HepG2 (cell line): ENCODE results near the gene ST6GALNAC4. TPM values are rescaled to one million over a fixed set of nuclear protein-coding genes. Genes with fewer than 3 reads are reported as not detected.
A peak's percentile ranks its signal among the peaks of the same experiment; 100 is the strongest.

Experiments
- HNF1A ChIP-seq, 2 experiments: sonication (generic) in 1 of 2; formaldehyde crosslinking in 1 of 2; IDR thresholded peaks; 2 replicates each; pipeline versions ENCODE4 v1.4.0 to v1.6.1; 2016 to 2020; ENCODE audit warnings: borderline replicate concordance in 1 of 2, low read depth in 1 of 2, mild to moderate bottlenecking in 1 of 2, missing genetic modification reagents in 1 of 2
- HNRNPK ChIP-seq: fragments of 200-400 bp; formaldehyde crosslinking; IDR thresholded peaks from 2 replicates; pipeline ENCODE4 v1.6.1; 2018; ENCODE audit warnings: low read length, low read depth, moderate library complexity, mild to moderate bottlenecking; ENCODE audit not compliant: poor library complexity, severe bottlenecking
- MYC ChIP-seq: sonication (generic); formaldehyde crosslinking; IDR thresholded peaks from 2 replicates; pipeline ENCODE4 v1.9.0; 2021; ENCODE audit warnings: missing genetic modification reagents, borderline replicate concordance
- SAP130 ChIP-seq: IDR thresholded peaks from 2 replicates; pipeline ENCODE4 v1.6.1; 2016; ENCODE audit warnings: low read depth
- U2AF1 ChIP-seq: fragments of 200-400 bp; formaldehyde crosslinking; optimal IDR thresholded peaks from 2 replicates; pipeline ENCODE3; 2017; ENCODE audit warnings: mild to moderate bottlenecking, low read depth, low read length
- ZNF746 ChIP-seq: sonication (generic); formaldehyde crosslinking; IDR thresholded peaks from 2 replicates; pipeline ENCODE4 v1.8.0; 2022; ENCODE audit warnings: mild to moderate bottlenecking, missing genetic modification reagents
- polyA plus RNA-seq, 8 experiments: library from polyadenylated mRNA; depleted of rRNA in 3 of 8; stranded (reverse) in 7 of 8; unstranded in 1 of 8; fragments of >200 nt; fragmentation: Illumina TruSeq in 4 of 8; extraction: Trizol in 4 of 8; gene quantifications; 2 replicates each; pipeline versions ENCODE4 v1.2.1 to v1.2.3, GENCODE V29; 2011 to 2016; ENCODE audit warnings: low read depth in 4 of 8, missing spikeins in 1 of 8, mixed read lengths in 1 of 8; ENCODE audit not compliant: insufficient read depth in 1 of 8
- total RNA-seq, 5 experiments: library from RNA; depleted of rRNA; stranded (reverse); fragments of >200 nt; fragmentation: Illumina TruSeq; extraction: Trizol; gene quantifications; 2 replicates each; pipeline ENCODE4 v1.2.3, GENCODE V29; 2016; ENCODE audit warnings: low read depth in 1 of 5
- TF ChIP-seq, protein P1 (sequence below): sonication (generic); formaldehyde crosslinking; IDR thresholded peaks from 2 replicates; pipeline ENCODE4 v1.8.0; 2022; ENCODE audit warnings: missing genetic modification reagents, mild to moderate bottlenecking, borderline replicate concordance

Gene ST6GALNAC4
- total and polyA plus RNA-seq, 2 of the 13 experiments (the other 11 are each of a cell fraction or from before 2014, with no cell fraction given): 18.8 to 27.7 TPM

GRCh38 chr9:127869310-127870152, 47.3 kb downstream of the ST6GALNAC4 start (continued):
- TF ChIP-seq, protein P1, sequence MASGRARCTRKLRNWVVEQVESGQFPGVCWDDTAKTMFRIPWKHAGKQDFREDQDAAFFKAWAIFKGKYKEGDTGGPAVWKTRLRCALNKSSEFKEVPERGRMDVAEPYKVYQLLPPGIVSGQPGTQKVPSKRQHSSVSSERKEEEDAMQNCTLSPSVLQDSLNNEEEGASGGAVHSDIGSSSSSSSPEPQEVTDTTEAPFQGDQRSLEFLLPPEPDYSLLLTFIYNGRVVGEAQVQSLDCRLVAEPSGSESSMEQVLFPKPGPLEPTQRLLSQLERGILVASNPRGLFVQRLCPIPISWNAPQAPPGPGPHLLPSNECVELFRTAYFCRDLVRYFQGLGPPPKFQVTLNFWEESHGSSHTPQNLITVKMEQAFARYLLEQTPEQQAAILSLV (CRISPR knock-in tag): peak; percentile 34; the same call in 1 of the 2 replicates
- TF ChIP-seq HNF1A (IDR thresholded peaks at IDR 0.05; ENCODE audit: low read depth): no peak
- no peak for TF ChIP-seq HNF1A (CRISPR knock-in tag; IDR thresholded peaks at IDR 0.05; ENCODE audit: borderline replicate concordance)
- peak; percentile 32; the same call in 1 of the 2 replicates for TF ChIP-seq MYC (CRISPR knock-in tag)
- TF ChIP-seq SAP130 (CRISPR knock-in tag): peak; percentile 41; the same call in 1 of the 2 replicates
- no peak for TF ChIP-seq HNRNPK
- TF ChIP-seq ZNF746 (CRISPR knock-in tag): 0 out of 2 replicates have a peak, but pooled peaks have one; percentile 4
- TF ChIP-seq U2AF1: no peak
